Smooth muscle cell (in vitro differentiated cells): ENCODE data around the gene CREG2. TPM values are rescaled to one million over a fixed set of nuclear protein-coding genes. Genes with fewer than 3 reads are reported as not detected.

Experiments
- DNase-seq: peaks from one replicate; lab custom pipeline; 2025; ENCODE audit not compliant: unreplicated experiment; lab: John Stamatoyannopoulos, UW
- H2AFZ ChIP-seq: fragments of 200-600 bp; sonication (generic); 2 replicates; pipeline ENCODE4 v1.6.0; 2016; ENCODE audit warnings: antibody characterized with exemption, low read depth, mild to moderate bottlenecking
- H3F3A ChIP-seq: fragments of 200-600 bp; sonication (generic); 2 replicates; pipeline ENCODE4 v1.6.0; 2017; ENCODE audit warnings: antibody characterized with exemption, low read depth
- H3K27ac ChIP-seq: fragments of 200-600 bp; sonication (generic); 2 replicates; pipeline ENCODE4 v1.5.1; 2016; ENCODE audit warnings: low read depth, mild to moderate bottlenecking
- H3K27me3 ChIP-seq: fragments of 200-600 bp; sonication (generic); 2 replicates; pipeline ENCODE4 v1.6.1; 2016; ENCODE audit warnings: low read depth, mild to moderate bottlenecking
- H3K36me3 ChIP-seq: fragments of 200-600 bp; sonication (generic); 2 replicates; pipeline ENCODE4 v1.5.1; 2016; ENCODE audit warnings: low read depth
- H3K4me1 ChIP-seq: fragments of 200-600 bp; sonication (generic); 2 replicates; pipeline ENCODE4 v1.5.1; 2016; ENCODE audit warnings: low read depth
- H3K4me2 ChIP-seq: fragments of 200-600 bp; sonication (generic); 2 replicates; pipeline ENCODE4 v1.6.0; 2016; ENCODE audit warnings: mild to moderate bottlenecking
- H3K4me3 ChIP-seq: fragments of 200-600 bp; sonication (generic); 2 replicates; pipeline ENCODE4 v1.5.1; 2016; ENCODE audit warnings: mild to moderate bottlenecking
- H3K79me2 ChIP-seq: fragments of 200-600 bp; sonication (generic); 2 replicates; pipeline ENCODE4 v1.6.0; 2016; ENCODE audit warnings: low read depth, mild to moderate bottlenecking
- H3K9ac ChIP-seq: fragments of 200-600 bp; sonication (generic); 2 replicates; pipeline ENCODE4 v1.6.0; 2016; ENCODE audit warnings: low read depth
- H3K9me3 ChIP-seq: fragments of 200-600 bp; sonication (generic); replicated peaks from 2 replicates; pipeline ENCODE4 v1.5.1; 2016; ENCODE audit warnings: low read depth
- H4K20me1 ChIP-seq: fragments of 200-600 bp; sonication (generic); 2 replicates; pipeline ENCODE4 v1.6.0; 2016; ENCODE audit warnings: low read depth
- CTCF ChIP-seq: fragments of 200-600 bp; sonication (generic); IDR thresholded peaks from 2 replicates; pipeline ENCODE4 v1.5.1; 2017; ENCODE audit warnings: borderline replicate concordance, mild to moderate bottlenecking, antibody characterized with exemption; ENCODE audit not compliant: insufficient read depth, poor library complexity, severe bottlenecking
- WGBS: methylation state at CpG from one replicate; pipeline ENCODE4 v1.1.7; 2016; ENCODE audit warnings: low lambda C conversion rate; 5-methylcytosine and 5-hydroxymethylcytosine counted together
- polyA plus RNA-seq: library from polyadenylated mRNA; unstranded; fragments of >200 nt; fragmentation: Nextera tagmentation; extraction: Ambion mirVana; gene quantifications from 2 replicates; pipeline ENCODE4 v1.2.1, GENCODE V29; 2016
- total RNA-seq: library from RNA; depleted of rRNA; stranded (reverse); fragments of >200 nt; gene quantifications from 2 replicates; pipeline ENCODE4 v1.2.3, GENCODE V29; 2014

CREG2 gene
- total and polyA plus RNA-seq, 2 experiments from 2014 or later: 0.62 to 1.2 TPM

GRCh38 chr2:101420623-101421022 lies 33.3 kb upstream of the CREG2 start:
- Histone ChIP-seq H3K4me1 (no peaks in the 10 kb centered on the region), H3K27ac (no peak overlapping the region)
- 92% methylated on average over 4 of the region's 4 CpGs for WGBS

GRCh38 chr2:101419096-101419663 lies 31.9 kb upstream of the CREG2 start:
- WGBS: 89% methylated on average over 10 of the region's 10 CpGs
- no peak overlapping the region for H3K4me2 ChIP-seq
- H2AFZ ChIP-seq: no peak overlapping the region
- no peak overlapping the region for H3K9ac ChIP-seq
- no peaks in the 10 kb centered on the region for H3K27me3 ChIP-seq
- H3K79me2 ChIP-seq: no peaks in the 10 kb centered on the region
- no peaks in the 10 kb centered on the region for H3K4me1 ChIP-seq
- H3K27ac ChIP-seq: no peak overlapping the region
- H3K9me3 ChIP-seq: no peaks in the 10 kb centered on the region
- peak; percentile 84 for TF ChIP-seq CTCF
- no peak overlapping the region for H3K4me3 ChIP-seq
- no peak for DNase-seq
- no peaks in the 10 kb centered on the region for H4K20me1 ChIP-seq
- no peaks in the 10 kb centered on the region for H3F3A ChIP-seq
- no peaks in the 10 kb centered on the region for H3K36me3 ChIP-seq

More at GRCh38 chr2:101420623-101421022, 33.3 kb upstream of the CREG2 start:
- Histone ChIP-seq H3K9ac (no peak overlapping the region), H4K20me1 (no peaks in the 10 kb centered on the region), H3K79me2 (no peaks in the 10 kb centered on the region), H3K4me3 (no peak overlapping the region), H3F3A (no peaks in the 10 kb centered on the region), H3K27me3 (no peaks in the 10 kb centered on the region), H3K9me3 (no peaks in the 10 kb centered on the region), H3K4me2 (no peak overlapping the region), H3K36me3 (no peaks in the 10 kb centered on the region), H2AFZ (no peak overlapping the region)
- no peak for TF ChIP-seq CTCF
- no peak for DNase-seq

GRCh38 chr2:101418460-101419095 lies 31.3 kb upstream of the CREG2 start:
- Histone ChIP-seq H3F3A (no peaks in the 10 kb centered on the region), H3K79me2 (no peaks in the 10 kb centered on the region), H3K27me3 (no peaks in the 10 kb centered on the region), H2AFZ (no peak overlapping the region), H3K4me3 (no peak overlapping the region), H3K27ac (no peak overlapping the region), H3K9me3 (no peaks in the 10 kb centered on the region), H3K9ac (no peak overlapping the region), H3K36me3 (no peaks in the 10 kb centered on the region), H3K4me2 (no peak overlapping the region), H3K4me1 (no peaks in the 10 kb centered on the region), H4K20me1 (no peaks in the 10 kb centered on the region)
- TF ChIP-seq CTCF: no peak
- WGBS: 78% methylated on average over 12 of the region's 12 CpGs
- no peak for DNase-seq

GRCh38 chr2:101416609-101417008 lies 29.3 kb upstream of the CREG2 start:
- H3K4me2 ChIP-seq: no peak overlapping the region
- no peaks in the 10 kb centered on the region for H3K27me3 ChIP-seq
- H3F3A ChIP-seq: no peaks in the 10 kb centered on the region
- DNase-seq: no peak
- no peaks in the 10 kb centered on the region for H3K79me2 ChIP-seq
- no peaks in the 10 kb centered on the region for H3K36me3 ChIP-seq
- no peaks in the 10 kb centered on the region for H3K4me1 ChIP-seq
- no peaks in the 10 kb centered on the region for H4K20me1 ChIP-seq
- no peak overlapping the region for H2AFZ ChIP-seq
- no peak overlapping the region for H3K4me3 ChIP-seq
- H3K9ac ChIP-seq: no peak overlapping the region
- TF ChIP-seq CTCF: no peak
- no peaks in the 10 kb centered on the region for H3K9me3 ChIP-seq
- 96% methylated on average over 5 of the region's 5 CpGs for WGBS
- H3K27ac ChIP-seq: no peak overlapping the region
